ENCODE results near the gene TBK1.

The TBK1 gene

GRCh38 chr12:64451687-64452558 is at the start of gene TBK1:
TSS of gene TBK1 (plus strand) at chr12:64452120. CDS start at chr12:64455871, 3,751 bp downstream.
- DNase-seq (ENCODE audit: low read depth in 2 of 2) = peak; percentile 19 to 36

DNA sequence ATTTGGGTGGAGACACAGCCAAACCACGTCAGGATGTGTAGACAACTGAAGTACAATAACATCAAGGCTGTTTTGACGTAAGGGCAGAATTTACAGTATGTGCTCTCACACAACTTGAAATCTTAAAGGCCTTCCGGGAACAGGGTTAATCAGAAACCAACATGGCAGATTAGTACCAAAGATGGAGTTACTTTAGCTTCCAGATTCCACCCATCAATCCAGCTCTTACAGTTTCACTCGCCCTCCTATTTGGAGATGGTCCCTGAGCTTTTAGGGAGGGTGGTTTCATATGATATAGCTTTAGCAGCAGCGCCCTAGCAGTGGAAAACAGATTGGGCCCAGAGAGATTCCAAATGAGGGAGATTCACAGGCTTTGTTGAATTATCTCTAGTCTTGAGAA is 49.7 kb upstream of the TBK1 start:
- DNase-seq (ENCODE audit: low read depth in 2 of 2) = no peak

- peak; percentile 75 to 78 for DNase-seq (ENCODE audit: low read depth in 2 of 2)
Observed at GRCh38 chr12:64403707-64404469, 48.0 kb upstream of the TBK1 start, which contains the start of gene XPOT. TSS of gene XPOT (plus strand) at chr12:64404392. CDS start at chr12:64410036, 5,644 bp downstream.

DNA sequence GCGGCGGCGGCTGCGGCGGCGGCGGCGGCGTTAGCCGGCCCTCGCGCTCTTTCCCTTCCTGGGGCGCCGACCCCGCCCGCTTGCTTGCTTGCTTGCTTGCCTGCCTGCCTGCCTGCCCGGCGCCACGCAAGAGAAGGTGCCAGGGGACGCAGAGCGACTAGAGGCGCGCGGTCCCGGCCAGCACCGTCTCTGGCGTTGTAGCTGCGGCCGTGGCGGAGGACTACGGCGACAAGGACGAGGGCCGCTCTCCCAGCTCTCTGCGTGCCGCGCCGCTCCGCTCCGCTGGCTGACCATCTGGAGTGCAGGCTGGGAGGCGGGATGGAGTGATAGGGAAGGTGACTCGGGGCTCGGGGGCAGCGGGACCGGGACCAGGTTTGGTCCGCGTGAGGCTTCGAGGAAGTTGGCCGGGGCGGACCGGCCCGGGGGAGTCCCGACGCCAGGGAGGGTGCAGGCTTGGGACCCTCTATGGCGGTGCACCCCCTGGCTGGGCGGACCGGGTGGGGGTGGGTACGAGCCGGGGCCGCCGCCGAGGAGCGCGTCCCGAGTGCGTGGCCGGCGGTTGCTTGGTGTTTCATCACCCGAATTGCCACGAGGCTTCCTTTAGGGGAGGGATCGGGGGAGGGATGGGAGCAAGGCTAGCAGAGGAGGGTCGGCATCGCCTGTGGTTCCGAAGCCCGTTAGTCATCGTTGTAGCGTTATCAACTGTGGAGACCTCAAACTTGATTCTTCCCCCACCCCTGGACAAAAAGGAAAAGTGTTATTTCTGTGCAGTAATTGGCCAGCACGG is 47.3 kb upstream of the TBK1 start:
- peak in 1 of 2 donors; percentile 50 for DNase-seq (ENCODE audit: low read depth in 2 of 2)

- DNase-seq (ENCODE audit: low read depth in 2 of 2) = no peak
Observed at GRCh38 chr12:64407342-64408223, 44.3 kb upstream of the TBK1 start.

GRCh38 chr12:64411427-64411826 is 40.5 kb upstream of the TBK1 start:
- no peak for DNase-seq (ENCODE audit: low read depth in 2 of 2)

DNA sequence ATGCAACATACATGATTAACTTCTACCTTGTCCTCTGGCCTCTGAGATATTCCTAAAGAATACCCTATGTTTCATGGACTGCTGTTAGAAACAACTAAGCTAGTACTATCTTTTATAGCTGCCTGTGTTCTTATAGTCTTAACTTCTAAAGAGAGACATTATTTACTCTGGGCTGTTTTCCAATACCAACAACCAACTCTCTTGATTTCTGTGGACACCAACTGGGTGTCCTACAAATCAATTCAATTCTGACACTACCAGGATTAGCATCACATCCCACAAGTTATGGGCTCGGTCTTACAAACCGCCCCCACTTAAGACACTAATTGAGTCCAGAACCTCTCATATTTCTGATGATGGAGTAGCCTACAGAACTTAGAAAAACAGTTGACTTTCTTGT is 39.5 kb upstream of the TBK1 start:
- DNase-seq (ENCODE audit: low read depth in 2 of 2) = no peak

- no peak for DNase-seq (ENCODE audit: low read depth in 2 of 2)
Observed at GRCh38 chr12:64413884-64414283, 38.0 kb upstream of the TBK1 start.

DNA sequence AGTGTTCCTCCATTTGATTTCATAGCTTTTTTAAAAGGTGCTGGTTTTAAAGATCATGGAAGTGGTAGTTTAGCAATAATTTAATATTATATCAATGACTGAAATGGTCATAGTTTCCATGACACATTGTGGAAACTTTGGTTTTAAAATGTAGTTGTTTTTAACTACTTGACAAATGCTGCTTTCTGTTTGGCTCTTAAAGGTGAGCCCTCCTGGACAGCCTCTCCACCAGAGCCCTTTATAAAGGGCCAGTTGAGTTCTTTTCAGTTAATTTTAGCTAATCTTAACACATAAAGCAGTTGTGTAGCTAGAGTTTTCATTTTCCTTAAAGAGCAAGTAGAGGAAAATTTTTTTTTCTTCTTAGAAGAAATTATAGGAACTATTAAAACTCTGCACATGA is 33.7 kb upstream of the TBK1 start:
- no peak for DNase-seq (ENCODE audit: low read depth in 2 of 2)

DNA sequence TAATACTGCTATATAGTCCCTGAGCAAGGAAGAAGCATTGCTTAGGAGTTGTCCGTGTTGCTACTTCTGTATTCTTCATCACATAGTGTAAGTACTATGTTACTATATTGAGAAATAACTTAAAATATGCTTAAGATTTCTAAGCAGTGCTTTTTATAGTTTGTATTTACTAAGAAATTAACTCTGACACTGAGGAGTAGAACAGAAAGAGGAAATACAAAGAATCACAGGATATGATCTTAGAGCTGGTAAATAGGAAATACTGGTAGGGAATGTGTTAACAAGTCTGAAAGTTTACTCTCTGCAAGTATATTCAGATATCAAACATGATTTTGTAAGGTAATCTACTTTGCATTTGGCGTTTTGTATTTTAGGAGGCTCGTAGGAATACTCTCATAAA is 32.2 kb upstream of the TBK1 start:
- DNase-seq (ENCODE audit: low read depth in 2 of 2) = no peak

GRCh38 chr12:64427988-64428387 is 23.9 kb upstream of the TBK1 start:
- DNase-seq (ENCODE audit: low read depth in 2 of 2) = no peak

DNA sequence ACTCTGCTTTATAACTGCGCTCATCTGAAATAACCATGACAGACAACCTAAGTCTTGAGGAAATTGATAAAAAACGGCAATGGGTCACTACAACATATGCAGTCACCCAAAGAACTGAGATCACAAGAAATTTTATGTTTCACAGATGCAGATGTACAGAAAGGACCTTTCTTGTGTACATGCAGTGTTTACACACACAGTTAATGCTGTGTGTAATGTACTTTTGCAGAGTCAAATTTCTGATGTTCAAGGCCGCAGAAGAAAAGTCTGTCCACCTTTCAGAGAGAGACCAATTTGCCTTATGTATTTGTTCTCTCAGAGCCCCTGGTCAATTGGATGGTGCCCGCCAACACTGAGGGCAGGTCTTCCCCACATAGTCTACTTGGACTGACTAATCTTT is 23.0 kb upstream of the TBK1 start:
- no peak for DNase-seq (ENCODE audit: low read depth in 2 of 2)

DNA sequence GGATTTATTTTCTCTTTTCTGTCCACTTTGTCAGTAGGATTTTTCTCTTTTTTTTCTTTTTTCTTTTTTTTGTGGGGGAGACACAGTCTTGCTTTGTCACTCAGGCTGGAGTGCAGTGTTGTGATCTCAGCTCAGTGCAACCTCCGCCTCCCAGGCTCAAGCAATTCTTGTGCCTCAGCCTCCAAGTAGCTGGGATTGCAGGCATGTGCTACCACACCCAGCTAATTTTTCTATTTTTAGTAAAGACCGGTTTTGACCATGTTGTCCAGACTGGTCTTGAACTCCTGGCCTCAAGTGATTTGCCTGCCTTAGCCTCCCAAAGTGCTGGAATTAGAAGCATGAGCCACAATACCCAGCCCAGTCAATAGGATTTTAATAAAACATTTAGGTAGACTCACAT is 21.0 kb upstream of the TBK1 start:
- DNase-seq (ENCODE audit: low read depth in 2 of 2) = no peak

DNA sequence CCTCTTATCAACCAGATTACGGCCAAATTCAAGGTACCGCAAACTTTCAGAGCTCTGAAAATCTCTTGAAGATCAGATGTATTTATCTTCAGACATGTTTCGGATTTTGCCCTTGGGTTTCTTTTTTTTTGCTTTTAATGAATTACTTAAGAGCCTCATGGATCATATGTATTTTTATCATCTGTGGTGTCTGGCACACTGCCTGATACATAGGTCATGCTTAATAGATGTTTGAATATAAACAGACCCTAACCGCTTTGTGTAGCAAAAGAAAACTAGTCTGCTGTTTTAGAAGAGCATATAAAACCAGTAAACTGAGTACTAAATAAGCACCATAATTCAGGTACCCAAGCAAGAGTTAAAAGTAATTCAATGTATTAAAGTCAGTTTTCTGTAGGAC is 20.1 kb upstream of the TBK1 start:
- DNase-seq (ENCODE audit: low read depth in 2 of 2) = no peak

DNA sequence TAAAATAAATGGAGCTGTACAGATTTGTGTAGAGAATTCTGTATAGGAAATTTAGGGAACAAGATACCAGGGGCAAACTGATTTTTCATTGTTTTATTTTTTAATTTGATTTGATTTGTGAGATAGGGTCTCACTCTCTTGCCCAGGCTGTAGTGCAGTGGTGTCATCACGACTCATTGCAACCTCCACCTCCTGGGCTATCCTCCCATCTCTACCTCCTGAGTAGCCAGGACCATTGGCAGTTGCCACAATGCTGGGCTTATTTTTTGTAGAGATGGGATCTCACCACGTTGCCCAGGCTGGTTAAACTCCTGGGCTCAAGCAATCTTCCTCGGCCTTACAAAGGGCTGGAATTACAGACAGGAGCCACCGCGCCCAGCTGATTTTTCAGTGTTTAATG is 18.0 kb upstream of the TBK1 start:
- no peak for DNase-seq (ENCODE audit: low read depth in 2 of 2)

GRCh38 chr12:64440100-64440499 is 11.8 kb upstream of the TBK1 start:
- no peak for DNase-seq (ENCODE audit: low read depth in 2 of 2)

DNA sequence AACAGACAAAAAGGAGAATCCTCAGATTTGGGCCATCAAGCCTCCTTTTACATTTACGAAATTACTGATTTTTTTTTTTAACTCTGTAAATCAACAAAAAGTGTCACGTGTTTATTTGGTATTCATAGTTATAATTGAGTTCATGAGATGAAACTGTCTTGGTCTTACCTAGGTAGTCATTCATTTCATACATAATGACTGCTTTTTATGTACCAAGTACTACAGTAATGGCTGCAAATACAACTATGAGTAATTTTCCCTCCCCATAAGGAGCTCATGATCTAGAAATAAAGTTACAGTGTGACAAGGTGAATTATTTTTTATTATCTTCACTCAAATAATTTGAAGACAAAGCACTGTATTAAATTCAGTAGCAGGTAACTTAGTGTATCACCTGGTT is 6.4 kb upstream of the TBK1 start:
- no peak for DNase-seq (ENCODE audit: low read depth in 2 of 2)

- DNase-seq (ENCODE audit: low read depth in 2 of 2) = no peak
Observed at GRCh38 chr12:64446295-64446694, 5.6 kb upstream of the TBK1 start.

- no peak for DNase-seq (ENCODE audit: low read depth in 2 of 2)
Observed at GRCh38 chr12:64450057-64450640, 1.8 kb upstream of the TBK1 start.

GRCh38 chr12:64450711-64451486 is 1.0 kb upstream of the TBK1 start:
- no peak for DNase-seq (ENCODE audit: low read depth in 2 of 2)
